ENCODE measurements around the gene NTN1.

The NTN1 gene

GRCh38 chr17:9021992-9022572, 772 bp downstream of the NTN1 start (continued):
- no peak for TF ChIP-seq ZNF280D (tag by site-specific recombination; IDR thresholded peaks at IDR 0.05)
- no peak for TF ChIP-seq ZNF292 (tag by site-specific recombination; IDR thresholded peaks at IDR 0.05; ENCODE audit: borderline replicate concordance, low read depth)
- TF ChIP-seq ZNF214 (tag by site-specific recombination; IDR thresholded peaks at IDR 0.05; ENCODE audit: borderline replicate concordance), result no peak
- TF ChIP-seq ZBTB8A (tag by site-specific recombination; IDR thresholded peaks at IDR 0.05), result peak; percentile 94
- TF ChIP-seq FEZF1 (tag by site-specific recombination; IDR thresholded peaks at IDR 0.05), result no peak
- no peak; the same call in 1 of the 2 replicates for TF ChIP-seq HIC1 (tag by site-specific recombination; IDR thresholded peaks at IDR 0.05)
- TF ChIP-seq GLIS1 (tag by site-specific recombination; IDR thresholded peaks at IDR 0.05), result 0 out of 2 replicates have a peak, but pooled peaks have one; percentile 32
- no peak for TF ChIP-seq GLI4 (tag by site-specific recombination; IDR thresholded peaks at IDR 0.05)
- TF ChIP-seq GLIS2 (tag by site-specific recombination; IDR thresholded peaks at IDR 0.05), result peak; percentile 74
- TF ChIP-seq ZNF335 (tag by site-specific recombination; conservative IDR thresholded peaks at IDR 0.05), result peak; percentile 84
- TF ChIP-seq ZNF530 (tag by site-specific recombination; IDR thresholded peaks at IDR 0.05; ENCODE audit: low read depth), result no peak
- no peak for TF ChIP-seq ZNF239 (tag by site-specific recombination; IDR thresholded peaks at IDR 0.05)
- TF ChIP-seq ZNF501 (tag by site-specific recombination; IDR thresholded peaks at IDR 0.05), result no peak
- TF ChIP-seq ZNF660 (tag by site-specific recombination; IDR thresholded peaks at IDR 0.05), result peak; percentile 40; the same call in 1 of the 2 replicates
- TF ChIP-seq ZNF433 (tag by site-specific recombination; IDR thresholded peaks at IDR 0.05; ENCODE audit: low read depth), result no peak
- peak; percentile 49 for TF ChIP-seq KLF17 (tag by site-specific recombination; IDR thresholded peaks at IDR 0.05)
- peak; percentile 57 for TF ChIP-seq ZNF398 (tag by site-specific recombination; IDR thresholded peaks at IDR 0.05)
- no peak for TF ChIP-seq ZNF518A (tag by site-specific recombination; conservative IDR thresholded peaks at IDR 0.05; ENCODE audit: low read depth)
- peak; percentile 87 for TF ChIP-seq ZIC2 (tag by site-specific recombination; IDR thresholded peaks at IDR 0.05)
- TF ChIP-seq ZBTB26 (tag by site-specific recombination; optimal IDR thresholded peaks at IDR 0.05), result peak; percentile 74
- TF ChIP-seq GLI2 (tag by site-specific recombination; IDR thresholded peaks at IDR 0.05; ENCODE audit: borderline replicate concordance, low read depth), result no peak
- no peak for TF ChIP-seq BCL6B (tag by site-specific recombination; IDR thresholded peaks at IDR 0.05)
- TF ChIP-seq KLF8 (tag by site-specific recombination; IDR thresholded peaks at IDR 0.05), result peak; percentile 42; the same call in 1 of the 2 replicates

Data from HEK293 (cell line).